RWPE1 (cell line): ENCODE results near the gene SEC22C.

Source experiments
- CTCF ChIA-PET: fragments of 350-600 bp; sonication (Branson Sonifier 250); formaldehyde crosslinking; extraction: SDS; loops from one replicate; lab custom pipeline; 2021; lab: Yijun Ruan, JAX
- POLR2A ChIA-PET: fragments of 400-600 bp; formaldehyde crosslinking; extraction: SDS; loops from one replicate; lab custom pipeline; 2020; ENCODE audit warnings: antibody characterized with exemption; ENCODE audit not compliant: low non-redundant PET; lab: Yijun Ruan, JAX
- DNase-seq: peaks from one replicate; pipeline ENCODE4 v3.0.0; 2012; ENCODE audit warnings: low spot score
- H3K27ac ChIP-seq: fragments of 450-650 bp; 2 replicates; pipeline ENCODE4 v1.5.1; 2017
- CTCF ChIP-seq: fragments of 450-650 bp; conservative IDR thresholded peaks from 2 replicates; pipeline ENCODE4 v1.5.1; 2017; ENCODE audit warnings: low read depth, mild to moderate bottlenecking

Gene SEC22C

DNA sequence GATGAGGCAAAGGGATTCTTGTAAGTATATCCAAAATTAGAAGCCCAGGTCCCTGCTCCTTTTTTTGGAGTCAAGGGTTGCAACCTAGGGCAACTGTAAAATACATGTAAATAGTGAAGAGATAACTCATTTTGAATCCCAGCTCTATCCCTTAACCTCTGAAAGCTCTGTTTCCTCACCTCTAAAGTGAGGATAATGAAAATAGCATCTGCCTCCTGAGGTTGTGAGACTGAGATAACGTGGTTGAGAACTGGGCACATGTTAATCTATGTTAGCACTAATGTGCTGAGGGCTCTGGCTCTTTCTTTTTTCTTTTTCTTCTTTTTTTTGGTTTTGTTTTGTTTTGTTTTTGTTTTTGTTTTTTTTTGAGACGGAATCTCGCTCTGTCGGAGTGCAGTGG is 13.9 kb upstream of the SEC22C start:
- POLR2A ChIA-PET = no interaction called here
- CTCF ChIA-PET = no interaction called here
- no peak for DNase-seq
- H3K27ac ChIP-seq = no peak overlapping the region
- no peak for TF ChIP-seq CTCF

GRCh38 chr3:42593635-42594034 is 11.9 kb upstream of the SEC22C start:
- POLR2A ChIA-PET = no interaction called here
- TF ChIP-seq CTCF = no peak

DNA sequence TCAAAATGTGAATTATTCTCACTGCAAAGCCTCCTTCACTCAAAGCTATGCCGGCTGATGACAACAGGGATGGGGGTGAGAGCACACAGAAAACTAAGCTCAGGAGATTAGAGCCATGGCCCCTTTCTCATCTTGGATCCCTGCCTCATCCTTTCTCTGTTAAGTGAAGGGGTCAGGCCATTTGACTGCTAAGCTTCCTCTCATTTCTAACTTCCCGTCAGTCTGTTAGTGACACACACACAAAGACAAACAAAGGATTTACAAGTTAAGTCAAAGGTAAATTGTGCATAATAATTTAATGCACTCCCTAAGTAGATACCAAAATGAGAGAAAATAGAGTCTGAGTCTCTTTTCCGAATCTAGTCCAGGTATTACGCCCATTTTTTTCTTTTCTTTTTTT is 10.0 kb upstream of the SEC22C start:
- ChIA-PET CTCF (no interaction called here), POLR2A (interaction anchor here (1.6 kb wide), 1 partner anchor 9 kb away, joined by 6 read pairs; the partner anchor contains the start of gene NKTR)
- no peak for TF ChIP-seq CTCF
- H3K27ac ChIP-seq = peak overlapping the region; percentile 82
- DNase-seq = no peak

More at GRCh38 chr3:42593635-42594034, 11.9 kb upstream of the SEC22C start:
- no peak for DNase-seq
- H3K27ac ChIP-seq = no peak overlapping the region
- CTCF ChIA-PET = no interaction called here

- peak overlapping the region; percentile 82 for H3K27ac ChIP-seq
- CTCF ChIA-PET = no interaction called here
- POLR2A ChIA-PET = interaction anchor here (0.6 to 1.6 kb wide), 3 partner anchors 9 to 530 kb away, joined by 3 to 8 read pairs (median 6); partner anchors contain the start of gene NKTR
- no peak for DNase-seq
- no peak for TF ChIP-seq CTCF
Measured at GRCh38 chr3:42590989-42591756, 9.4 kb upstream of the SEC22C start.

DNA sequence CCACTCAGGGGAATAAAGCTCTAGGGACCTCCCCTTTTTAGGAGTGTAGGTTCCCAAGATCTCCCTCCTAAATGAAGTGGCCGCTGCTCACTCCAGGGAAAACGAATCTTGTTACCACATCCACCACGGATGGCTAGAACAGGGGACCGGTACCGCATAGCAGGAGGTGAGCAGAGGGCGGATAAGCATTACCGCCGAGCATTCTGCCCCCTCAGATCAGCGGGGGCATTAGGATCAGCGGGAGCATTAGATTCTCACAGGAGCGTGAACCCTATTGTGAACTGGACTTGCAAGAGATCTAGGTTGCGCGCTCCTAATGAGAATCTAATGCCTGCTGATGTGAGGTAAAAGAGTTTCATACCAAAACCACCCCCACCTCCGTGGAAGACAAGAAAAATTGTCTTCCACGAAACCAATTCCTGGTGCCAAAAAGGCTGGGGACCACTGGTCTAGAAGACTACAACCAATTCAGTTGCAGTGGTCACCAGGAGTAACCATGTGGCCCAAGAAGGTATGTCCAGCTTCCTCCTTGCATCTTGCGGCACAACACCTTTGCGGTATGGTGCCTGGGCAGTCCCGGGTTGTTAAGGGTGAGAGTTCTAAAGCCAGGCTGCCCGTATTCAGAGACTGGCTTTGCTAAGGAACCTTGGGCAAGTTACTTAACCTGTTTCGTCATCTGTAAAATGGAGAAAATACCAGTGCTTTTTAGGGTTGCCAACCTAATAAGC is 7.8 kb upstream of the SEC22C start:
- ChIA-PET POLR2A (interaction anchor here (0.6 kb wide), 1 partner anchor 10 kb away, joined by 5 read pairs; no protein-coding TSS in a partner anchor), CTCF (no interaction called here)
- H3K27ac ChIP-seq = peak overlapping the region; percentile 82

More for the DNA sequence above, 7.8 kb upstream of the SEC22C start:
- no peak for DNase-seq
- TF ChIP-seq CTCF = no peak
